ENCODE data around the gene DDX10.

DNA sequence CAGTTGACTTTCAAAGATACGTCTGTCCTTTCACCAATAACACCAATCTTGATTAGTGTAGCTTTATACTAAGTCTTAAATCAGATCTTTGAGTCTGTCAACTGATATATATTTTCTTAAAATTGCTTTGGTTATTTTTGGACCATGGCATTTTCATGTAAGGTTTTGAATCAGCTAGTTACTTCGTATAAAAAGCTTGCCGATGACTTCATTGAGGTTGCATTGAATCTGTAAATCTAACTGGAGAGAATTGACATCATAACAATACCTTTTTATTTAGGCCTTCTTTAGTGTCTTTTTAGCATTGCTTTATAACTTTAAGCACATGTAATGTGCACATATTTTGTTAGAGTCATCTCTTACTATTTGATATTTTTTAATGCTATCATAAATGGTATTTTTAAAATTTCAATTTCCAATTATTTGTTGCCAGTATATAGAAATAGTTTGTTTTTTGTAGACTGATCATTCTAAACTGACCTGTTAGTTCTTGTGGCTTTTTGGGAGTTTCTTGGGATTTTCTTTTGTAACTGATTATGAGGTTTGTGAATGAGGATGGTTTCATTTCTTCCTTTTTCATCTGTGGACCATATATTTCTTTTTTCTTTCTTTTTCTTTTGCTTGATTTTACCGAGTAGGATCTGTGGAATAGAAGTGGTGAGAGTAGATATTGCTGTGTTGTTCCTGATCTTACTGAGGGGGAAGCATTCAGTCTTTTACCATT lies 61.4 kb downstream of the DDX10 start:
- TF ChIP-seq, protein P1, sequence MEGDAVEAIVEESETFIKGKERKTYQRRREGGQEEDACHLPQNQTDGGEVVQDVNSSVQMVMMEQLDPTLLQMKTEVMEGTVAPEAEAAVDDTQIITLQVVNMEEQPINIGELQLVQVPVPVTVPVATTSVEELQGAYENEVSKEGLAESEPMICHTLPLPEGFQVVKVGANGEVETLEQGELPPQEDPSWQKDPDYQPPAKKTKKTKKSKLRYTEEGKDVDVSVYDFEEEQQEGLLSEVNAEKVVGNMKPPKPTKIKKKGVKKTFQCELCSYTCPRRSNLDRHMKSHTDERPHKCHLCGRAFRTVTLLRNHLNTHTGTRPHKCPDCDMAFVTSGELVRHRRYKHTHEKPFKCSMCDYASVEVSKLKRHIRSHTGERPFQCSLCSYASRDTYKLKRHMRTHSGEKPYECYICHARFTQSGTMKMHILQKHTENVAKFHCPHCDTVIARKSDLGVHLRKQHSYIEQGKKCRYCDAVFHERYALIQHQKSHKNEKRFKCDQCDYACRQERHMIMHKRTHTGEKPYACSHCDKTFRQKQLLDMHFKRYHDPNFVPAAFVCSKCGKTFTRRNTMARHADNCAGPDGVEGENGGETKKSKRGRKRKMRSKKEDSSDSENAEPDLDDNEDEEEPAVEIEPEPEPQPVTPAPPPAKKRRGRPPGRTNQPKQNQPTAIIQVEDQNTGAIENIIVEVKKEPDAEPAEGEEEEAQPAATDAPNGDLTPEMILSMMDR (IDR thresholded peaks at IDR 0.05) = no peak
- TF ChIP-seq POLR2A (IDR thresholded peaks at IDR 0.05) = no peak

Data from testis (tissue), 2 donors.